ENCODE results near the gene HLA-DOB.

The HLA-DOB gene

DNA sequence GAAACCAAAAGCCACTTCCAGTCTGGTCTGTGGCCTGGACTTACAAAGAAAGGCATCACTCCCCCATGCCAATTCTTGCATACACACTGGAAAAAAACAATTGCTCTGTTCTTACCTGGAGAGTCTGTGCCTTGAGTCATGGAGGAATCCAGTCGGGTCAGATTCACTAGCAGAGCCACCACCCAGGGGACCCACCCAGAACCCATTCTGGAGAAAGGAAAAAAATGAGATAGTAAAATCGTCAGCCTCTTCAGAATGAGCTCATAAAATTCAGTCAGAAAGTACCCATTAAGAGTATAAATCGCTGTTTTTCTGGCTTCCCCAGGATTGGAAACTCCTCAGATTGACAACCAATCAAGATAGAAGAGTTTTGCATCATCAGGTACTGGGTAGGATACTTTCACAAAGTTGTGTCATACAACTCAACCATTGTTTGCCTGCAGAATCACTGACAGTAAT lies at the start of gene HLA-DOB:
Gene HLA-DOB, minus strand, starts transcription at position 257 of the 459 bp plus-strand sequence. Its CDS starts 51 bp downstream, at position 206.
- Histone ChIP-seq H3K27me3 (ENCODE audit: low read length) (no peaks in the 10 kb centered on the region), H3K36me3 (ENCODE audit: low read length) (peaks cover 11% of the 10 kb centered on the region; the same call in 1 of the 2 replicates), H3K9me3 (ENCODE audit: insufficient read depth, low read length) (no peaks in the 10 kb centered on the region), H3K27ac (ENCODE audit: low read depth, low read length) (peak within 1 kb of the TSS; percentile 85), H2AFZ (ENCODE audit: low read depth, low read length, severe bottlenecking) (peak within 1 kb of the TSS; percentile 49), H4K20me1 (ENCODE audit: low read depth, low read length) (no peaks in the 10 kb centered on the region), H3K4me3 (ENCODE audit: insufficient read depth, low read length, poor library complexity, severe bottlenecking) (peak within 1 kb of the TSS; percentile 57), H3K4me2 (ENCODE audit: low read depth, low read length, poor library complexity, severe bottlenecking) (peak within 1 kb of the TSS; percentile 61), H3K9ac (ENCODE audit: low read length) (peak within 1 kb of the TSS; percentile 61), H3F3A (ENCODE audit: insufficient read depth) (peaks cover 34% of the 10 kb centered on the region), H3K9me2 (replicated peaks; ENCODE audit: insufficient read depth, low read length) (no peaks in the 10 kb centered on the region), H3K79me2 (ENCODE audit: insufficient read depth, low read length) (peaks cover 12% of the 10 kb centered on the region; the same call in 1 of the 2 replicates)
- TF ChIP-seq CTCF (IDR thresholded peaks at IDR 0.05; ENCODE audit: insufficient read depth, low read length, poor library complexity, severe bottlenecking), result no peak
- no peak for TF ChIP-seq EZH2phosphoT487 (conservative IDR thresholded peaks at IDR 0.05; ENCODE audit: low read length)

DNA sequence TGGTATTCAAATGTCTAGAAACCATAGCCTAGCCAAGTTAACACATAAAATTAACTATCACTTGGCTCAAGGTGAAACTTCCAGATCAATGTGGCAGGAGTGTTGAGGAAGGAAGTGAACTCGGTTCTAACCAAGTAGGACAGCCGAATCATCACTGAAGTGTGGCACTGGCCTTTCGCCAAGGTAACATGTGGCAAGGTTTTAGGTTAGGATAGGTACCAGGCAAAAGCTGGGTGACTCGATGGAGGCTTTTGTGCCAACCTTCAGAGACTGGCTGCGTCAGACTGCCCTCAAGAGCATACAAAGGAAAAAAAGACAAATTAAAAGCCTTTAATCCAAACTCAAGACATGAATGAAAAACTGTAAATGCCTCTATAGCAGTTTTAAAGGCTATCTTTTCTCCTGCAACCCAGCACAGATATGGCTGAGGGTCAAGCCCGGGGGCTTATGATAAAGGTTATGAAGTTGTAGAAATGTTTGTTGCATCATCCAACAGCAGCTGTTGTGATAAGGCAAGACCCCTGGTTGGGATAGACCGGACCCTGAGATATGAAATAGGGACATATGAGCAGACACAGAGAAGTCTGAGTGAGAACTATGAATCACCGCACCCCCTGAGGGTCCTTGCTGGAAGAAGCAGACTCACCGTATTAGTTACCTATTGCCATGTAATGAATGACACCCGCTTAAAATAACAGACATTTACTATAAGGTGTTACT lies 49.1 kb upstream of the HLA-DOB start:
- no peak overlapping the region for H3K4me3 ChIP-seq (ENCODE audit: insufficient read depth, low read length, poor library complexity, severe bottlenecking)
- H3K4me2 ChIP-seq (ENCODE audit: low read depth, low read length, poor library complexity, severe bottlenecking), result no peak overlapping the region
- H3K79me2 ChIP-seq (ENCODE audit: insufficient read depth, low read length), result no peaks in the 10 kb centered on the region
- no peak overlapping the region for H2AFZ ChIP-seq (ENCODE audit: low read depth, low read length, severe bottlenecking)
- H3K27ac ChIP-seq (ENCODE audit: low read depth, low read length), result no peak overlapping the region
- H3K27me3 ChIP-seq (ENCODE audit: low read length), result no peaks in the 10 kb centered on the region
- TF ChIP-seq CTCF (IDR thresholded peaks at IDR 0.05; ENCODE audit: insufficient read depth, low read length, poor library complexity, severe bottlenecking) (no peak), EZH2phosphoT487 (conservative IDR thresholded peaks at IDR 0.05; ENCODE audit: low read length) (no peak)
- no peaks in the 10 kb centered on the region for H3K36me3 ChIP-seq (ENCODE audit: low read length)
- H3K9ac ChIP-seq (ENCODE audit: low read length), result no peak overlapping the region
- peaks cover 22% of the 10 kb centered on the region for H3F3A ChIP-seq (ENCODE audit: insufficient read depth)
- H4K20me1 ChIP-seq (ENCODE audit: low read depth, low read length), result no peaks in the 10 kb centered on the region
- no peaks in the 10 kb centered on the region for H3K9me3 ChIP-seq (ENCODE audit: insufficient read depth, low read length)
- no peaks in the 10 kb centered on the region for H3K9me2 ChIP-seq (replicated peaks; ENCODE audit: insufficient read depth, low read length)

GRCh38 chr6:32862725-32863124 lies 45.9 kb upstream of the HLA-DOB start:
- no peak for TF ChIP-seq EZH2phosphoT487 (conservative IDR thresholded peaks at IDR 0.05; ENCODE audit: low read length)
- TF ChIP-seq CTCF (IDR thresholded peaks at IDR 0.05; ENCODE audit: insufficient read depth, low read length, poor library complexity, severe bottlenecking), result no peak
- no peak overlapping the region for H3K9ac ChIP-seq (ENCODE audit: low read length)
- H3K9me3 ChIP-seq (ENCODE audit: insufficient read depth, low read length), result no peaks in the 10 kb centered on the region
- no peak overlapping the region for H3K4me3 ChIP-seq (ENCODE audit: insufficient read depth, low read length, poor library complexity, severe bottlenecking)
- H4K20me1 ChIP-seq (ENCODE audit: low read depth, low read length), result no peaks in the 10 kb centered on the region
- no peak overlapping the region for H2AFZ ChIP-seq (ENCODE audit: low read depth, low read length, severe bottlenecking)
- no peak overlapping the region for H3K27ac ChIP-seq (ENCODE audit: low read depth, low read length)
- H3K27me3 ChIP-seq (ENCODE audit: low read length), result no peaks in the 10 kb centered on the region
- no peak overlapping the region for H3K4me2 ChIP-seq (ENCODE audit: low read depth, low read length, poor library complexity, severe bottlenecking)
- H3K36me3 ChIP-seq (ENCODE audit: low read length), result no peaks in the 10 kb centered on the region
- H3K79me2 ChIP-seq (ENCODE audit: insufficient read depth, low read length), result no peaks in the 10 kb centered on the region
- H3K9me2 ChIP-seq (replicated peaks; ENCODE audit: insufficient read depth, low read length), result no peaks in the 10 kb centered on the region
- peaks cover 20% of the 10 kb centered on the region for H3F3A ChIP-seq (ENCODE audit: insufficient read depth)

Data from SU-DHL-6 (cell line).